DMS79 (cell line): Measurements from ENCODE around the gene CXCR2.

Experiments
- DNase-seq: peaks from one replicate; lab custom pipeline; 2025; lab: John Stamatoyannopoulos, UW

Gene CXCR2

DNA sequence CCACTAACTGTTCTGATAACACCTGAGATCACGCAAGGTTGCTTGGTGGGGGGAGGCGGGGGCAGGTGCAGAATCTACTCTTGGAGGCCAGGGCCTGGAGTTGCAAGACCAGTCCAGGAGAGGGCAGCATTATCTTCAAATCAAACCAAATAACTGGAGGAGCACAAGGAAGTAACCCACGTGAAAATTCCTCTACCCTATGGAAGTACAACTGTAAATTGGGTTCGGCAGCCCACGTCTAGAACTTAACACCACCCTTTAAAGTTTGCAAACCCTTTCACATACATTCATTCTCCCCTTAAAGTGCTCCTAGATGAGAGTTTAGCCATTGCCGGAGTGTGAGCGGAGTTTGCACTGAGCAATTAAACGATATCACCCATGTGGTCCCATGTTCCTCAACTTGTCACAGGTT, 60.5 kb downstream of the CXCR2 start:
- no peak for DNase-seq
